Lower leg skin (tissue), 4 donors: ENCODE data around the gene SRL. TPM values are rescaled to one million over a fixed set of nuclear protein-coding genes. Genes with fewer than 3 reads are reported as not detected.
"Not testable (repeated sequence)": the region's sequence is repeated elsewhere in the genome, so short reads cannot be mapped to it uniquely, and the experiment has no call there.

Source experiments
- DNase-seq, 2 donors: peaks; one replicate each; pipeline ENCODE4 v3.0.0-alpha.2; 2019; ENCODE audit warnings: low spot score in 2 of 2
- H3K4me3 ChIP-seq: fragments of 200-600 bp; sonication (generic); 2 replicates; pipeline ENCODE4 v1.5.1; 2017; ENCODE audit warnings: mild to moderate bottlenecking, low read depth; ENCODE audit not compliant: poor library complexity, severe bottlenecking
- CTCF ChIP-seq, 3 donors: fragments of 450-650 bp; IDR thresholded peaks; one replicate each; pipeline ENCODE4 v1.5.1; 2016; ENCODE audit warnings: antibody characterized with exemption in 3 of 3, mild to moderate bottlenecking in 3 of 3, moderate library complexity in 2 of 3
- POLR2A ChIP-seq, 2 donors: fragments of 450-650 bp; IDR thresholded peaks; one replicate each; pipeline ENCODE4 v1.6.1; 2016 to 2017; ENCODE audit warnings: antibody characterized with exemption in 2 of 2, mild to moderate bottlenecking in 1 of 2, moderate library complexity in 1 of 2
- WGBS, 2 donors: methylation state at CpG; one replicate each; pipeline ENCODE4 v1.1.5; 2018; 5-methylcytosine and 5-hydroxymethylcytosine counted together
- intact Hi-C: fragments of 100-400 bp; cut with DNase I; formaldehyde crosslinking; loops from one replicate; pipeline ENCODE4 v1.15.0; 2023; ENCODE audit warnings: low total_unique reads
- total RNA-seq, 4 donors: library from RNA; depleted of rRNA; stranded (reverse); fragments of >200 nt; gene quantifications; one replicate each; pipeline ENCODE4 v1.1.0, GENCODE V29; 2016

SRL gene
- total RNA-seq, 4 donors from 2014 or later, result 0.04 to 1.0 (median 0.55) TPM

DNA sequence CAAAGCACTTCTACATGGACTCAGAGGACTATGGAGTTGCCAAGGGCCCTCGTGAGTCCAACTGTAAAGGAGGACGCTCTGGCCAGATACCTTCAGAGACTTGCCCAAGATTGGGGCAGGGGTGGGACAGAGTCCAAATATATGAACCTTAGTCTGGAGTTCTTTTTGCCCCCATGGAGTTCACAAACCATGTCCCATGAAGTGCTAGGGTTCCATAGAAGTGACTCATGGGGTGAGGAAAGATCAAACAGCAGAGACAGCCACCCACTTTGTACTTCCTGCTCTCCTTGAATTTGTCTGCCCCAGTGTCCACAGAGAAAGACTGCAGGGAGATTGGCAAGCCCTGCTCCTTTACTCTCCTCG is 29.0 kb downstream of the SRL start:
- no peak for DNase-seq
- H3K4me3 ChIP-seq, result no peak overlapping the region
- WGBS, 2 donors, result 94 to 100% methylated on average over 3 of the region's 3 CpGs
- intact Hi-C loops, result no loop called here
- TF ChIP-seq POLR2A (IDR thresholded peaks at IDR 0.05) (no peak), CTCF (IDR thresholded peaks at IDR 0.05) (no peak)

- 86 to 95% methylated on average over 10 to 11 of the region's 11 CpGs for WGBS, 2 donors
- TF ChIP-seq CTCF (IDR thresholded peaks at IDR 0.05) (no peak), POLR2A (IDR thresholded peaks at IDR 0.05) (no peak)
- DNase-seq, result no peak
- intact Hi-C loops, result no loop called here
- H3K4me3 ChIP-seq, result no peak overlapping the region
Measured at GRCh38 chr16:4212211-4212933, 29.5 kb downstream of the SRL start.

DNA sequence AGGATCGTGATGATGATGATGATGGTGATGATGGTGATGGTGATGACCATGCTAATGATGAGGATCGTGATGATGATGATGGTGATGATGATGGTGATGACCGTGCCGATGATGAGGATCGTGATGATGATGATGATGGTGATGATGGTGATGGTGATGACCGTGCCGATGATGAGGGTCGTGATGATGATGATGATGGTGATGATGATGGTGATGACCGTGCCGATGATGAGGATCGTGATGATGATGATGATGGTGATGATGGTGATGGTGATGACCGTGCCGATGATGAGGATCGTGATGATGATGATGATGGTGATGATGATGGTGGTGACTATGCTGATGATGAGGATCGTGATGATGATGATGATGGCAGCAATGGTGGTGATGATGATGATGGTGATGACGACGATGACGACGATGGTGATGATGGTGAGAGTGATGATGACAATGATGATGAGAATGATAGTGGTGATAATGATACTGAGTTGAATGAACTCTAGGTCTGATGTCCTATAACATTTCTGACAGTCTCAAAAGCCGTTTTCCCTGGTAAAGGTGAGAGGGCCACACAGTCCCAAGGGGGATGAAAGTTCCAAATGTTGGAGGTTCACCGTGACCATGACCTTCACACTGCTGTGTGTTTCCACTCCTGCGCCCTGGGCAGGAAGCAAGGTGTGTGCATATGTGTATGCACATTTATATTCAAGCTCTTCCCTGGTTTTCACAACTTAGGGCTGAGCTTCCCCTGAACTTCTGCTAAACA is 30.3 kb downstream of the SRL start:
- H3K4me3 ChIP-seq, DNase-seq, intact Hi-C loops: not testable (repeated sequence)
- WGBS, 2 donors, result 93 to 95% methylated on average over 22 of the region's 22 CpGs

DNA sequence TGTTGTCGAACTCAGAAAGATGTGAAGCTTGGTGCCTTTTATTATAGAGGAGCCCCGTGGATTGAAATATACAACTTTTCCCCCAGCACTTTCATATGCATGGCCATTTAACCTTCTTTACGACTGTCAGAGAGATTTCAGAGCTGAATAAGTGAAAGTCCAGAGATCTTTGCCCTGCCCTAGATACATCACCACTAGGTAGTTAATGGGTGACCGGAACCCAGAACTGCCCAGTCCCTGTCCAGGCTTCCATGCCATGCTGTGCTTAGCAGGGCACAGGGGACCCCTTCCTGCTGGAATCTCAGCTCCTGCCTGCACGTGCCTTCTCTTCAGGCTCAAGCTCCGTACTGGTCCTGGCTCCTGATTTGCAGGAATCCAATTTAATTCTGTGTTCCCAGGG is 32.2 kb downstream of the SRL start:
- TF ChIP-seq CTCF (IDR thresholded peaks at IDR 0.05), result no peak
- TF ChIP-seq POLR2A (IDR thresholded peaks at IDR 0.05), result no peak
- no peak for DNase-seq
- intact Hi-C loops, result loop anchor here (10.0 kb wide), 1 partner anchor 185 kb away; no protein-coding TSS in a partner anchor
- 82 to 84% methylated on average over 6 of the region's 6 CpGs for WGBS, 2 donors
- no peak overlapping the region for H3K4me3 ChIP-seq

- WGBS, 2 donors, result 80 to 92% methylated on average over 14 of the region's 14 CpGs
- intact Hi-C loops, result loop anchor here (10.0 kb wide), 1 partner anchor 186 kb away; no protein-coding TSS in a partner anchor
- H3K4me3 ChIP-seq, result no peak overlapping the region
- TF ChIP-seq POLR2A (IDR thresholded peaks at IDR 0.05), result no peak
- TF ChIP-seq CTCF (IDR thresholded peaks at IDR 0.05), result no peak
- DNase-seq, result no peak
Measured at GRCh38 chr16:4208341-4208751, 33.5 kb downstream of the SRL start.

GRCh38 chr16:4207683-4208340 is 34.1 kb downstream of the SRL start:
- WGBS, 2 donors, result 94 to 96% methylated on average over 23 of the region's 23 CpGs
- intact Hi-C loops, result loop anchor here (10.0 kb wide), 1 partner anchor 187 kb away; no protein-coding TSS in a partner anchor
- no peak overlapping the region for H3K4me3 ChIP-seq
- no peak for DNase-seq
- no peak for TF ChIP-seq POLR2A (IDR thresholded peaks at IDR 0.05)
- no peak for TF ChIP-seq CTCF (IDR thresholded peaks at IDR 0.05)
